ENCODE data around the gene GLIS2.

GLIS2 gene

DNA sequence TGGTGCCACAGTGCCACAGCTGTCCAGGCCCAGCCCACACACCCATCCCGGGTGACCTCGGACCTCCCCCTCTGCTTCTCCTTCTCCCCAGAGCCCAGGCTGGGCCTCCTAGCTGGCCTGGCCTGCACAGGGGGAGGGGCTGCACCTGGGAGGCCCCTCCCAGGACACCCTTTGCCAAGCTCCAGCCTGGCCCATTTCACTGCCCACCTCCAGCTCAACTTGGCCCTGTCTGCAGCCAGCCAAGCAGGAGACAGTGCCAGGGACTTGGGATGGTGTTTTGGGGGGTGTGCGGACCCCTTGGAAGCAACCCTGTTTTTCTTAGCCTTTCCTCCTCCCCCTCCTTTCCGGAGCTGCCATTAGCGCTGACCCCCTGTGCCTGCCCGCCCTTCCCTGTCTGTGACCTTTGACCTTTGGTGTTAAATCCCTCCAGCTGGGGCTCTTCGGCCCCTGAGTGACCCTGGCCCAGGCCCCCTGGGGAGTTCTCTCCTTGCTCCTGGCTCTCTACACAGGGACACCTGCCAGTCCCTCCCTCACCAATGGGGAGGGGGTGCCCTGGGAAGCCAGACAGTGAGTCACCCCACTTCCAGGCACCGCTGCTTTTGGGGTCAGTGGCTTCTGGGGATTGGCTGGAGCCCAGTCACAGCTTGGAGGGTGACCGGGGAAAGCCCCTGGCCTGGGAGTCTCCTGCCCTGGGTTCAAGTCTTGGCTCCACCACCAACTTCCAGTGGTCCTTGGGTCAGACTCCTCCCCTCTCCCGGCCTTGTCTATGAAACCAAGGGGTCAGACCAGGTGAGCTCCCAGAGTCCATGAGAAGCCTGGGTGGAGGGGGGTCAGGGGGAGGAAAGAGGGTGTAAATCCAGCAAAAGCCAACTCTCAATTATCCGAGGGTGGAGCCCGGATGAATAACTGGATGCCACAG, 1.9 kb downstream of the GLIS2 start:
- DNase-seq = peak in 2 of 42 donors; percentile 38 to 69
- intact Hi-C loops (cut with DNase I) = no loop called here

DNA sequence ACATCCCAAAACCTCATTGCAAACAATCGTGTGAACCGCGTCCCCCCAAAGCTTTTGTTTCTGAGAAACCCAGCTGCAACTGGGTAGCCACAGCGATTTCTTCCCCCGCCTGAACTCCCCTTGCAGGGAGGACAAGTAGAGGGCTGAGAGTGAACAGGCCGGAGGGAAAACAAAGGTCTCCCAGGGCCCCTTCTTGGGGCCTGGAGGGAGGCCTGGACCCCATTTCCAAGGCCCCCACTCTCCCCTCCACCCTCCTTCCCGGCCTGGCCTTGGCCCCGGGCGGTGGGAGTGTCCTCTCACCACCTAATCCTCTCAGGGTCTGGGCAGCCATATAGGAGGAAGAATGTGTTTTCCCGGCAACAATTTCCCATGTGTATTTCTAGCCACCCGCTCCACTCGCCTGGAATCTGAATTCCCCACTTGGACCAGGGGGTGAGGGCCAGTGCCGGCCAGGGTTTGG, 2.6 kb downstream of the GLIS2 start:
- no peak for DNase-seq
- intact Hi-C loops (cut with DNase I) = no loop called here

DNA sequence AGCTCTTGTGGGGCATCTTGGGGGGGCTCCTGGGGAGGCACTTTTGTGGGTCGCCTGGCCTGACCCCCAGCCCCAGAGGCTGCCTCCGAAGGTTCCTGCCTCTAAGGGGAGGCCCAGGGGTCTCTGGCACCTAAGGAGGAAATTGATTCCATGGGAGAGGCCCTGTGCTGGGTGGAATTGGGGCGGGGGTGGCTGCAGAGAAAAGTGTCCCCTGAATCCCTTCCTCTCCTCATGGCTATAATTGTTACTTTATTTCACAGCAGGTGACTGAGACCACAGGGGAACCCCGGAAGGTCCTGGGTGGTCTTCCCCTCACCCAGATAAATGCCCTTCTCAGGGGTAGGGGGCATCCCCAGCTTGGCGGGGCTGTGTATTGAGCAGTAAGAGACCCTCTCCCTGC, 3.1 kb downstream of the GLIS2 start:
- no peak for DNase-seq
- intact Hi-C loops (cut with DNase I) = no loop called here

GRCh38 chr16:4319454-4320421, 3.9 kb downstream of the GLIS2 start:
- DNase-seq = peak in 36 of 42 donors; percentile 29 to 86 (median 61)
- intact Hi-C loops (cut with DNase I) = no loop called here

DNA sequence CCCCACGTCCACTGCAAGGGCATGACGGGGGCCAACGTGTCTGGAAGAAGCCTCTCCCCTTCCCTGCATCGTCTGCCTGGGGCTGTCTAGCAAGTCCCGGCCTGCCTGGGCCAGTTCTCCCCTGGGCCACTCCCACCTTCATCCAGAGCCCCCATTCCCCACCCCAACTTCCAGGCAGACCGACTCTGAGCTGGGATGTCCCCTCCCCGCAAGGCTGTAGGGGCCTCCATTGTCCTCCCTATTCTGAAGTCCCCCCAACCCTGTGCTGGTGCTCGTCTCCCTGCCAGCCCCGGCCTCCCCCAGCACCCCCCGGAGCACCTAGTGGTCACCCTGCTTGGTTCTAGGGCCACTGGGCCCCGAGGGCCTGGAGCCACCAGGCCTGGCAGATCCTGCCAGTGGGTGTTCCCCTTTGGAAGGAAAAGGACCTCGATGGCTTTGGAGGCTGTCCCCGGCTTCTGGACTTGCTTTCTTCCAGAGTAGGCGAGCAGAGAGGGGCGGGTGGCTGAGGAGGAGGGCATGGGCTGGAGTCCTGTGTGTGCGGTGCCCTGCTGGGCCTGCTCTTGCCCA, 4.8 kb downstream of the GLIS2 start:
- no peak for DNase-seq
- intact Hi-C loops (cut with DNase I) = no loop called here

- no peak for DNase-seq
- intact Hi-C loops (cut with DNase I) = no loop called here
These were observed 5.6 kb downstream of the GLIS2 start for GRCh38 chr16:4321286-4322120.

GRCh38 chr16:4322121-4323052, 6.5 kb downstream of the GLIS2 start:
- DNase-seq = no peak
- intact Hi-C loops (cut with DNase I) = no loop called here

DNA sequence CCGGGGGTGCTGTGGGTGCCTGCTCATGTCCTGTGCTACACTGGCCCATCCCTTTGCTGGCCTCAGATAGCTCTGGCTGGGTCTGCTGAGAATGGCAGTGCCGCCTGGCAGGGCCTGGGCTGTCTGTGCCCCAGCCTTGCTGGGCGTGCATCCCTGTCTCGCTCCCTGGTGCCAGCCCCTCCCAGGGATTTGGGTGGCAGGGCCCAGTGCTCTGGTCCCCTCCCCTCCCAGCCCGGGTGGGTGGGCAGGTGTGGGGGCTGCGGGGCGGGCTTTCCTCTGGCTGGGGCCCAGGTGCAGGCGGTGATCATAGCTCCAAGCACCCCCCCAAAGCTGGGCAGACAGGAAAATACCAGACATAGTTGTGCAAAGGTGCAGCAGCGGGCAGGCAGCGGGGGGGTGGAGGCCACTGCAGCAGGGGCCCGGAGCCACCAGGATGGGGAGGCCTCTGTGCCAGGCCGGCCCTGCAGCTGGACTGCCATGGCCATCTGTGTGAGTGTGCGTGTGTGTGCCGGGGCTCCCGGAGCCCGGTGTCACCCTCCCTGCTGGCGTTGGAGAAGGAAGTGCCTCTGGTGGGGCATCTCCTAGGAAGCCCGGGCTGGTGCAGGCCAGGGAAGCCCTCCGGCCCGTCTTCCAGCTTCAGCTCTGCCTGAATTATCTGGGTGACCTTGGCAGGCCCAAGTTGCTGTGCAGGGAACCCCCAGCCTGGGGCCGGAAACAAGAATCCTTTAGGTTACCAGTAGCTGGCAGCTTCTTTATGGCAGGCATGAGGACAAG, 7.4 kb downstream of the GLIS2 start:
- peak in 31 of 42 donors; percentile 32 to 77 (median 52) for DNase-seq
- intact Hi-C loops (cut with DNase I) = no loop called here

- DNase-seq = peak in 1 of 42 donors; percentile 61
These were observed 8.1 kb downstream of the GLIS2 start for GRCh38 chr16:4323845-4324488.

DNA sequence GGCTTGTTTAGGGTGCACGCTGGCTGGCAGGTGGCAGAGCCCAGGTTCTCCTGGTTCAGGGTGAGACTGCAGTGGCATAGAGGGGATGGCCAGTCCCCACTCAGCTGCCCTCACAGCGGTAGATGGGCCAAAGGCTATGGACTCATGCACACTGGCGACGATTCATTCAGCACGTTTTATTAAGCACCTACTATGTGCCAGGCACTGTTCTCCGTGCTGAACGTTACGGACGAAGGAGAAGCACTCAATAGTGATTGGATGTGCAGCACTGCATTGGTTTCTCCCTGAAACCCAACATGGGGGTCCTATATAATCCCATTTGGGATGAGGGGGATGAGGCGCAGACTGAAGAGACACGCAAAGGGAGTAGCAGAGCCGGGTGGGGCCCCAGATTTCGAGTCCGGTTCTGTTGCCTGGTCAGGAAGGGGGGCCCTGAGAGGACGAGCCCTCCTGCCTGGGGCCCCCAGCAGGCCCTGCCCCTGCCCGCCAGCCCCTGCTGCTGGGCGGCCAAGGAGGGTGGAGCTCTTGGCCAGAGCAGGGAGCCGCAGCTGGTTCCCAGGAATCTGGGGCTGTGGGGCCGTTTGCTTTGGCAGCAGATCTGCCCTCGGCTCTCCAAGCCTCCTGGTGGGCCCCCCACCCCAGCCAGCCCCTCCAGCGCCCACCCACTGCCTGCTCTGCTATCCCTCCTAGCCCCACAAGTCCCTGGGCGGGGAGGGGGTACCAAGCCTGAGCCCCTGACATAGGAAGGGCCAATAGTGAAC, 8.8 kb downstream of the GLIS2 start:
- intact Hi-C loops (cut with DNase I) = loop anchor here (5.0 kb wide), 2 partner anchors 32 to 47 kb away; no protein-coding TSS in a partner anchor
- DNase-seq = no peak

More at GRCh38 chr16:4323845-4324488, 8.1 kb downstream of the GLIS2 start:
- intact Hi-C loops (cut with DNase I) = no loop called here

GRCh38 chr16:4325253-4325758, 9.4 kb downstream of the GLIS2 start:
- no peak for DNase-seq
- intact Hi-C loops (cut with DNase I) = loop anchor here (5.0 kb wide), 2 partner anchors 33 to 48 kb away; no protein-coding TSS in a partner anchor

GRCh38 chr16:4327386-4328045, 11.6 kb downstream of the GLIS2 start:
- intact Hi-C loops (cut with DNase I) = loop anchor here (5.0 kb wide), 2 partner anchors 35 to 50 kb away; no protein-coding TSS in a partner anchor
- peak in 2 of 42 donors; percentile 34 to 40 for DNase-seq

DNA sequence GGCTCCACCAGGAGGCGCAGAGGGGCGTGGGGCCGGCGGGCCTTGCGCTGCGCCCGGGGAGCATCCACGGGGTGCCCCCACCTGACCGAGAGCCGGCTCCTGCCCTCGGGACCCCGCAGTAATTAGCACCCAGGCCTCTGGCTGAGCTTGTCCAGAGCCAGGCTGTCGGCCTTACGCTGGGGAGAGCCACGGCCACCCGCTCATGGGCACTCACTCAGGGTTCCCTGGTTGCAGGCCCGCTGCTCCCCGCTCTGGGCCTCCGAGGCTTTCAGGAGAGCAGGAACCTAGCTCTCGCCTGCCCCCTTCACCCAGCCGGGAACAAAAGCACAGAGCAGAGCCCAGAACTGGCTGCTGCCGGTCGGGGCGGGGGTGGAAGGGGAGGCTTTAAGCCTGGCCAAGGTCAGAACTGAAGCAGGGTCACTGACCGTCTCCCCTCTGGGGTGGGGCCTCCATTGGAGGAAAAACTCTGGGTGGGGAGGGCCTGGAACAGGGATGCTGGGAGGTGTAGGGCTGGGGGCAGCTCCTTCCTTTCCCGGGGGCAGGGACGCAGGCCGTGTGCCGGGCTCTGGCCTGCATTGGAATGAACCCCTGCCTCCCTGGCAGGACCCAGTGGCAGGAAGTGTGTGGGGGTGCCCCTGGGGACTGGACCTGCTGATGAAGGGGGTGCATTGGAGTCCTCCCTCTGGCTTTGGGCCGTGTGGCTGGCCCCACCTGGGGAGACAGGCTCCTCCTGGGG, 12.3 kb downstream of the GLIS2 start:
- peak; percentile 55 to 94 (median 84) for DNase-seq
- intact Hi-C loops (cut with DNase I) = loop anchor here (5.0 kb wide), 2 partner anchors 36 to 51 kb away; no protein-coding TSS in a partner anchor
